Suprapubic skin (tissue), 3 donors: ENCODE measurements around the gene CHSY1.

Source experiments
- CTCF ChIP-seq, 2 donors: fragments of 200-600 bp in 1 of 2; fragments of 450-650 bp in 1 of 2; sonication (generic) in 1 of 2; IDR thresholded peaks; one replicate each; pipeline ENCODE4 v1.5.1; 2016 to 2019; ENCODE audit warnings: antibody characterized with exemption in 2 of 2, mild to moderate bottlenecking in 1 of 2, moderate library complexity in 1 of 2
- POLR2A ChIP-seq, 2 donors: fragments of 450-650 bp; IDR thresholded peaks; one replicate each; pipeline ENCODE4 v1.6.1; 2017; ENCODE audit warnings: antibody characterized with exemption in 2 of 2, mild to moderate bottlenecking in 2 of 2, moderate library complexity in 2 of 2

- TF ChIP-seq CTCF (IDR thresholded peaks at IDR 0.05) (no peak), POLR2A (IDR thresholded peaks at IDR 0.05) (no peak)
These were observed 58.7 kb downstream of the CHSY1 start for GRCh38 chr15:101193120-101193644.
